ENCODE data around the gene MYZAP.

DNA sequence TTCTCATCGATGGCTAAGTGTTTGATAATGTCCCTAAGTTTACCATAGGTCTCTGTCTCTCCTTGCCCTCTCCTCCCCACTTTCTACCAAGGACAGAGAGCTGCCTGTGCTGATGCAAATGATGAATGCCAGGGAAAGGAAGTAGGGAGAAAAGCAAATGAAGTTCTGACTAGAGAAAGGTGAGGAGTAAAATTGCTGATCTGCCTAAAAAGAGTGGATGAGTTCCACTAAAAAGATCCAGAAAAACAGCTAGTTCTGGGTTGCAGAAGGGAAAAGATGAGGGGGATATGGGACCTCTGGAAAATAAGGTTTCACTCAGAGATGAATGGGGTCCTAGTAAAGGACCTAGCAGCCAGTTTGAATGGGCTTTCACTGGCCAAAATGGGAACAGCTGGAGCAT, 13.8 kb downstream of the MYZAP start:
- TF ChIP-seq CTCF (IDR thresholded peaks at IDR 0.05) = no peak
- no peak for TF ChIP-seq CHD2 (IDR thresholded peaks at IDR 0.05; ENCODE audit: low read length, partially characterized antibody)
- no peak for TF ChIP-seq JUN (IDR thresholded peaks at IDR 0.05)
- TF ChIP-seq MYC (IDR thresholded peaks at IDR 0.05; ENCODE audit: borderline replicate concordance, low read length) = no peak
- TF ChIP-seq CEBPB (IDR thresholded peaks at IDR 0.05) = no peak
- TF ChIP-seq REST (IDR thresholded peaks at IDR 0.05) = no peak
- TF ChIP-seq, protein P1, sequence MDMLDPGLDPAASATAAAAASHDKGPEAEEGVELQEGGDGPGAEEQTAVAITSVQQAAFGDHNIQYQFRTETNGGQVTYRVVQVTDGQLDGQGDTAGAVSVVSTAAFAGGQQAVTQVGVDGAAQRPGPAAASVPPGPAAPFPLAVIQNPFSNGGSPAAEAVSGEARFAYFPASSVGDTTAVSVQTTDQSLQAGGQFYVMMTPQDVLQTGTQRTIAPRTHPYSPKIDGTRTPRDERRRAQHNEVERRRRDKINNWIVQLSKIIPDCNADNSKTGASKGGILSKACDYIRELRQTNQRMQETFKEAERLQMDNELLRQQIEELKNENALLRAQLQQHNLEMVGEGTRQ (IDR thresholded peaks at IDR 0.05) = no peak
- TF ChIP-seq MAZ (IDR thresholded peaks at IDR 0.05; ENCODE audit: borderline replicate concordance, low read depth, low read length) = no peak
- TF ChIP-seq EP300 (IDR thresholded peaks at IDR 0.05) = no peak
- TF ChIP-seq RARB (CRISPR knock-in tag; IDR thresholded peaks at IDR 0.05) = no peak
- no peak for TF ChIP-seq ESRRA (IDR thresholded peaks at IDR 0.05; ENCODE audit: borderline replicate concordance, low read length)
- TF ChIP-seq CHD4 (IDR thresholded peaks at IDR 0.05; ENCODE audit: borderline replicate concordance) = no peak
